Gastroesophageal sphincter (tissue), 3 donors: ENCODE measurements around the gene TRIM25.

Source experiments
- CTCF ChIP-seq, 4 experiments: fragments of 200-600 bp in 2 of 4; fragments of 450-650 bp in 2 of 4; sonication (generic) in 1 of 4; IDR thresholded peaks; one replicate each; pipeline ENCODE4 v1.5.1; 2017 to 2019; ENCODE audit warnings: antibody characterized with exemption in 4 of 4, mild to moderate bottlenecking in 2 of 4, moderate library complexity in 2 of 4
- EP300 ChIP-seq: sonication (generic); formaldehyde crosslinking; IDR thresholded peaks from one replicate; pipeline ENCODE4 v1.6.1; 2017; ENCODE audit warnings: antibody characterized with exemption, mild to moderate bottlenecking
- POLR2A ChIP-seq, 2 donors: fragments of 450-650 bp; IDR thresholded peaks; one replicate each; pipeline ENCODE4 v1.6.1; 2017; ENCODE audit warnings: antibody characterized with exemption in 2 of 2, mild to moderate bottlenecking in 2 of 2, moderate library complexity in 1 of 2
- POLR2AphosphoS5 ChIP-seq: sonication (generic); formaldehyde crosslinking; IDR thresholded peaks from one replicate; pipeline ENCODE4 v1.6.1; 2017; ENCODE audit warnings: antibody characterized with exemption

DNA sequence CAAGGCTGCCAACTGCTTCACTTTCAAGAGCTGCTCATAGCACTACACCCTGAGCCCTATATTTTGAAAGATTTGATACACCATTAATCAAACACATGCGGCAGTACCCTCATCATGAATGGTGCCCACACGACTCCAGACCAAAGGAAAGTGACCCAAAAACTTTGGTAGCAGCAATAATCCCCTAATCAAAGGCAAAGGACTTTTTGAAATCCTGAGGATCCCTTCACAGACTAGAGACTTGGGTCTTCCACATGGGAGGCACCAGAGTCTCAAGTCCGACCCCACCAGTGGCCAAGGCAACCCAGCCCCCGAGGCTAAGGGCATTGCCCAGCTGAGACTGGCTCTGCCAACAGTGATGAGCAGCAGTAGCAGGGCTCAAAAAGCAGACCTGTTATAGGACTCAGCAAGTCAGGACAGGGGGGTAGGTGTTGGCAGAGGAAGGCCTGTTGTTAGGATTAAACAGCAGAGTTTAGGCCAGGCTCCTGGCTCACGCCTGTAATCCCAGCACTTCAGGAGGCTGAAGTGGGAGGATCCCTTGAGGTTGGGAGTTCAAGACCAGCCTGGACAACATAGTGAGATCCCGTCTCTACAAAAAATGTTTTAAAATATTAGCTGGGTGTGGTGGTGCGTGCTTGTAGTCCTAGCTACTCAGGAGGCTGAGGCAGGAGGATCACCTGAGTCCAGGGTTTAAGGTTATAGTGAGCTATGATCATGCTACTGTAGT lies 3.2 kb downstream of the TRIM25 start:
- TF ChIP-seq CTCF (IDR thresholded peaks at IDR 0.05) (no peak), EP300 (no peak), POLR2A (IDR thresholded peaks at IDR 0.05) (no peak), POLR2AphosphoS5 (no peak)
